ENCODE results near the gene OR1L8. TPM values are rescaled to one million over a fixed set of nuclear protein-coding genes. Genes with fewer than 3 reads are reported as not detected.

The OR1L8 gene
- total RNA-seq, 5 donors from 2014 or later (not counting 1 experiment from before 2014, with no cell fraction given) = 0.35 TPM; not detected in 4

DNA sequence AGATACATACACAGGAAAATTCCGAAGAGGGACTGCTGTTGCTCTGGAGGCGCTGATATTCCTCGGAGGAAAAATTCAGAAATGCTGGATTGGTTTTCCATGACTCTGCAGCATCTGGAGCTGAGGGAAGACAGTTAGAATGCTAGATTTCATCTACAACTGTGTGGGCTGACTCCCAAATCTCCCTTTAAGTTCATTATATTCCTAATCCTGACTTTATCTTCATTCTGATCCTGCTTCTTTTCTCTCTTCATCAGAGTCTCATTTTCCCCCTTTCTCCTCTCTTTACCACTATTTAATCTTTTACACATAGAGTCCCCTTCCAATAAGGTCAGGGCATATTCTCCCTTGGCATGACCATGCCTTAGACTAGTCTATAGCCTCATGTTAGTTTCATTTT is 56.0 kb downstream of the OR1L8 start, which contains the start of gene OR1N1:
OR1N1 (minus strand) TSS at position 101 of the 400 bp plus-strand sequence; CDS start at position 101, 0 bp downstream.
- 93% methylated on average over 3 of the region's 3 CpGs for WGBS (ENCODE audit: insufficient coverage)
- POLR2A ChIA-PET = no interaction called here
- CTCF ChIA-PET = no interaction called here
- H3K9me3 ChIP-seq = no peaks in the 10 kb centered on the region
- no peaks in the 10 kb centered on the region for H3K4me1 Mint-ChIP-seq
- H3K4me3 Mint-ChIP-seq = no peak within 1 kb of the TSS
- H3K27ac ChIP-seq (ENCODE audit: low read length) = no peak within 1 kb of the TSS
- no peak for DNase-seq
- H3K27me3 ChIP-seq (replicated peaks in 1 of 2; ENCODE audit: control insufficient read depth in 2 of 2, extremely low read depth in 1 of 2, insufficient read depth in 2 of 2, low read length in 1 of 2) = peaks cover 0 to 8% of the 10 kb centered on the region in 2 experiments
- H3K27ac Mint-ChIP-seq = no peak within 1 kb of the TSS
- no peak for ATAC-seq (replicated peaks in 1 of 4)
- no peaks in the 10 kb centered on the region for H3K4me1 ChIP-seq (ENCODE audit: control insufficient read depth in 1 of 2, extremely low read depth in 1 of 2, insufficient read depth in 2 of 2, low read length in 2 of 2)
- no peaks in the 10 kb centered on the region for H3K36me3 ChIP-seq (ENCODE audit: control insufficient read depth in 2 of 2, extremely low read depth in 1 of 2, insufficient read depth in 1 of 2, low read length in 1 of 2)
- H3K27me3 Mint-ChIP-seq = peaks cover 20 to 27% of the 10 kb centered on the region in 2 donors
- H3K36me3 Mint-ChIP-seq = no peaks in the 10 kb centered on the region
- H3K4me3 ChIP-seq (ENCODE audit: control insufficient read depth in 1 of 2, extremely low read depth in 1 of 2, low read length in 1 of 2) = no peak within 1 kb of the TSS
- no peaks in the 10 kb centered on the region for H3K9me3 Mint-ChIP-seq

DNA sequence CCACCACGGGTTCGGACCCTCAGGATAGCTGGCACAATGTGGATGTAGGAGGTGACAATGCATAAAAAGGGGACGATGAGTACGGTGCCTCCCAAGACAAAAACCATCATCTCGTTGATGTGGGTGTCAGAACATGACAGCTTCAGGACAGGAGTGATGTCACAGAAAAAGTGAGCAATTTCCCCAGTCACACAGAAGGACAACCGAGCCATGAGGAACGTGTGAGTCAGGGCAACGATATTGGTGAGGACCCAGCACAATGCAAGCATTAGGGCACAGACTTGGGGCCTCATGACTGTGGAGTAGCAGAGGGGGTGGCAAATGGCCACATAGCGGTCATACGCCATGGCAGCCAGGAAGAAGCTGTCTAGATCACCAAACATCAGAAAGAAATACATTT is 56.6 kb downstream of the OR1L8 start:
- Mint-ChIP-seq H3K36me3 (no peaks in the 10 kb centered on the region), H3K4me3 (no peak overlapping the region), H3K27me3 (peaks cover 22 to 33% of the 10 kb centered on the region in 2 donors), H3K4me1 (no peaks in the 10 kb centered on the region), H3K27ac (no peak overlapping the region), H3K9me3 (no peaks in the 10 kb centered on the region)
- no peaks in the 10 kb centered on the region for H3K9me3 ChIP-seq
- 40% methylated on average over 2 of the region's 10 CpGs for WGBS (ENCODE audit: insufficient coverage)
- no peaks in the 10 kb centered on the region for H3K4me1 ChIP-seq (ENCODE audit: control insufficient read depth in 1 of 2, extremely low read depth in 1 of 2, insufficient read depth in 2 of 2, low read length in 2 of 2)
- H3K27ac ChIP-seq (ENCODE audit: low read length) = no peak overlapping the region
- H3K27me3 ChIP-seq (replicated peaks in 1 of 2; ENCODE audit: control insufficient read depth in 2 of 2, extremely low read depth in 1 of 2, insufficient read depth in 2 of 2, low read length in 1 of 2) = peaks cover 0 to 8% of the 10 kb centered on the region in 2 experiments
- H3K4me3 ChIP-seq (ENCODE audit: control insufficient read depth in 1 of 2, extremely low read depth in 1 of 2, low read length in 1 of 2) = no peak overlapping the region
- DNase-seq (no peak), ATAC-seq (replicated peaks in 1 of 4) (no peak)
- ChIA-PET CTCF (no interaction called here), POLR2A (no interaction called here)
- no peaks in the 10 kb centered on the region for H3K36me3 ChIP-seq (ENCODE audit: control insufficient read depth in 2 of 2, extremely low read depth in 1 of 2, insufficient read depth in 1 of 2, low read length in 1 of 2)

DNA sequence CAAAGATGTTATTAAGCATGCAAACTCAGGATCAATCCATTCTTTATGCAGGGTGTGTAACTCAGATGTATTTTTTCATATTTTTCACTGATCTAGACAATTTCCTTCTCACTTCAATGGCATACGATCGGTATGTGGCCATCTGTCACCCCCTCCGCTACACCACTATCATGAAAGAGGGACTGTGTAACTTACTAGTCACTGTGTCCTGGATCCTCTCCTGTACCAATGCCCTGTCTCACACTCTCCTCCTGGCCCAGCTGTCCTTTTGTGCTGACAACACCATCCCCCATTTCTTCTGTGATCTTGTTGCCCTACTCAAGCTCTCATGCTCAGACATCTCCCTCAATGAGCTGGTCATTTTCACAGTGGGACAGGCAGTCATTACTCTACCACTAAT is 63.8 kb downstream of the OR1L8 start:
- peaks cover 20 to 23% of the 10 kb centered on the region in 2 donors for H3K27me3 Mint-ChIP-seq
- H3K4me3 ChIP-seq (ENCODE audit: control insufficient read depth in 1 of 2, extremely low read depth in 1 of 2, low read length in 1 of 2) = no peak overlapping the region
- no peaks in the 10 kb centered on the region for H3K36me3 Mint-ChIP-seq
- no peaks in the 10 kb centered on the region for H3K4me1 Mint-ChIP-seq
- 90% methylated on average over 3 of the region's 3 CpGs for WGBS (ENCODE audit: insufficient coverage)
- no peaks in the 10 kb centered on the region for H3K9me3 ChIP-seq
- ATAC-seq (replicated peaks in 1 of 4) (no peak), DNase-seq (no peak)
- H3K4me1 ChIP-seq (ENCODE audit: control insufficient read depth in 1 of 2, extremely low read depth in 1 of 2, insufficient read depth in 2 of 2, low read length in 2 of 2) = no peaks in the 10 kb centered on the region
- H3K27ac Mint-ChIP-seq = no peak overlapping the region
- ChIA-PET CTCF (no interaction called here), POLR2A (no interaction called here)
- H3K27me3 ChIP-seq (replicated peaks in 1 of 2; ENCODE audit: control insufficient read depth in 2 of 2, extremely low read depth in 1 of 2, insufficient read depth in 2 of 2, low read length in 1 of 2) = peaks cover 2 to 3% of the 10 kb centered on the region in 2 experiments
- H3K27ac ChIP-seq (ENCODE audit: low read length) = no peak overlapping the region
- H3K9me3 Mint-ChIP-seq = no peaks in the 10 kb centered on the region
- no peak overlapping the region for H3K4me3 Mint-ChIP-seq
- no peaks in the 10 kb centered on the region for H3K36me3 ChIP-seq (ENCODE audit: control insufficient read depth in 2 of 2, extremely low read depth in 1 of 2, insufficient read depth in 1 of 2, low read length in 1 of 2)

DNA sequence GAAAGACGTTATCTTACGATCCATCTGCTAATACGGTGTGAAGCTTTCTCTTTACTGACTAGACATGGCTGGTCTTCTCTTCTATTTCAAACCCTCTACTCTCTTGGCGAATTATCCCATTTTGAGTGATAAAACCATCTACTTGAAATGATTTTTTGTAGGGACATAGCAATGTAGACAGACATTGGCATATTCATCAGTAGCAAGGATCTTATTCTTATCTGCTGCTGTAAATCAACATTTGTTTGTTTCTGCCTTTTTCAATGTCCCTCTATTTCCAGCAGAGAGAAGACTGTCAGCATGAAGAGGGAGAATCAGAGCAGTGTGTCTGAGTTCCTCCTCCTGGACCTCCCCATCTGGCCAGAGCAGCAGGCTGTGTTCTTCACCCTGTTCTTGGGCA is 64.3 kb downstream of the OR1L8 start, which contains the start of gene OR1J4:
OR1J4 (plus strand) TSS at position 301 of the 400 bp plus-strand sequence; CDS start at position 301, 0 bp downstream.
- WGBS (ENCODE audit: insufficient coverage) = no CpG with 5 or more reads among the region's 4 CpGs
- ATAC-seq (replicated peaks in 1 of 4) (no peak), DNase-seq (no peak)
- ChIA-PET POLR2A (no interaction called here), CTCF (no interaction called here)
- Mint-ChIP-seq H3K36me3 (no peaks in the 10 kb centered on the region), H3K4me1 (no peaks in the 10 kb centered on the region), H3K9me3 (no peaks in the 10 kb centered on the region), H3K27ac (no peak within 1 kb of the TSS), H3K27me3 (peaks cover 18 to 25% of the 10 kb centered on the region in 2 donors), H3K4me3 (no peak within 1 kb of the TSS)
- Histone ChIP-seq H3K4me3 (ENCODE audit: control insufficient read depth in 1 of 2, extremely low read depth in 1 of 2, low read length in 1 of 2) (no peak within 1 kb of the TSS), H3K36me3 (ENCODE audit: control insufficient read depth in 2 of 2, extremely low read depth in 1 of 2, insufficient read depth in 1 of 2, low read length in 1 of 2) (no peaks in the 10 kb centered on the region), H3K27me3 (replicated peaks in 1 of 2; ENCODE audit: control insufficient read depth in 2 of 2, extremely low read depth in 1 of 2, insufficient read depth in 2 of 2, low read length in 1 of 2) (peaks cover 2 to 3% of the 10 kb centered on the region in 2 experiments), H3K9me3 (no peaks in the 10 kb centered on the region), H3K27ac (ENCODE audit: low read length) (no peak within 1 kb of the TSS), H3K4me1 (ENCODE audit: control insufficient read depth in 1 of 2, extremely low read depth in 1 of 2, insufficient read depth in 2 of 2, low read length in 2 of 2) (no peaks in the 10 kb centered on the region)

DNA sequence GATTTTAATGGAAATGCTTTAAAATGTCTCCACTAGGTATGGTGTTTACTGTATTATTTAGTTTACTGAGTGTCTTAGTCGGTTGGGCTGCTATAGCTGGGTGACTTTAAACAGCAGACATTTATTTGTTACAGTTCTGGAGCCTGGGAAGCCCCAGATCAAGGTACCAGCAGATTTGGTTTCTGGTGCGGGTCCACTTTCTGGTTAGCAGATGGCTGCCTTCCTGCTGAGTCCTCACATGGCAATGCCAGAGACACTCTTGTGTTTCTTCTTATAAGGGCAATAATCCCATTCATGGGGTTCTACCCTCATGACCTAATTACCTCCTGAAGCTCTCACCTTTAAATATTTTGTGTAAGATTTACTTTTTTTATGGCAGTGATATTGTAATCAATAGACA is 65.0 kb downstream of the OR1L8 start:
- CTCF ChIA-PET = no interaction called here
- no peak for DNase-seq
- ATAC-seq (replicated peaks in 1 of 4) = no peak
- WGBS (ENCODE audit: insufficient coverage) = 100% methylated on average over 1 of the region's 2 CpGs
- Mint-ChIP-seq H3K9me3 (no peaks in the 10 kb centered on the region), H3K27me3 (peaks cover 15 to 22% of the 10 kb centered on the region in 2 donors), H3K4me3 (no peak overlapping the region), H3K4me1 (no peaks in the 10 kb centered on the region), H3K27ac (no peak overlapping the region), H3K36me3 (no peaks in the 10 kb centered on the region)
- Histone ChIP-seq H3K27ac (ENCODE audit: low read length) (no peak overlapping the region), H3K9me3 (no peaks in the 10 kb centered on the region), H3K4me1 (ENCODE audit: control insufficient read depth in 1 of 2, extremely low read depth in 1 of 2, insufficient read depth in 2 of 2, low read length in 2 of 2) (no peaks in the 10 kb centered on the region), H3K27me3 (replicated peaks in 1 of 2; ENCODE audit: control insufficient read depth in 2 of 2, extremely low read depth in 1 of 2, insufficient read depth in 2 of 2, low read length in 1 of 2) (peaks cover 2 to 3% of the 10 kb centered on the region in 2 experiments), H3K4me3 (ENCODE audit: control insufficient read depth in 1 of 2, extremely low read depth in 1 of 2, low read length in 1 of 2) (no peak overlapping the region), H3K36me3 (ENCODE audit: control insufficient read depth in 2 of 2, extremely low read depth in 1 of 2, insufficient read depth in 1 of 2, low read length in 1 of 2) (no peaks in the 10 kb centered on the region)
- POLR2A ChIA-PET = no interaction called here

Other genes with a start within 250 kb of the OR1L8 start
- gene PTGS1, start 212.4 kb downstream of the OR1L8 start, total RNA-seq = 1 to 10 TPM in 1 of 5 donors, under 1 TPM in 4; 0.44 to 2.0 (median 0.86) TPM
- gene OR1J1, start 105.5 kb downstream of the OR1L8 start, total RNA-seq = not detected
- gene OR1J2, start 72.6 kb downstream of the OR1L8 start, total RNA-seq = not detected
- gene OR1J4, start 64.2 kb downstream of the OR1L8 start, total RNA-seq = not detected
- gene OR1N1, start 56.1 kb downstream of the OR1L8 start, total RNA-seq = not detected
- not detected for gene OR1N2, start 30.3 kb downstream of the OR1L8 start, total RNA-seq
- not detected for gene OR1Q1, start 31.4 kb upstream of the OR1L8 start, total RNA-seq
- not detected for gene OR1B1, start 74.2 kb upstream of the OR1L8 start, total RNA-seq
- not detected for gene OR1L1, start 78.3 kb upstream of the OR1L8 start, total RNA-seq
- gene OR1L3, start 91.7 kb upstream of the OR1L8 start, total RNA-seq = not detected
- not detected for gene OR1L4, start 140.6 kb upstream of the OR1L8 start, total RNA-seq
- not detected for gene OR1L6, start 158.9 kb upstream of the OR1L8 start, total RNA-seq
- gene OR5C1, start 205.5 kb upstream of the OR1L8 start, total RNA-seq = not detected
- gene OR1K1, start 216.7 kb upstream of the OR1L8 start, total RNA-seq = not detected
- gene PDCL, start 245.2 kb upstream of the OR1L8 start, total RNA-seq = 10 to 100 TPM; 13.3 to 16.7 (median 14.3) TPM